ENCODE results near the gene C1orf122.
"Not testable (repeated sequence)": the region's sequence is repeated elsewhere in the genome, so short reads cannot be mapped to it uniquely, and the experiment has no call there.

The C1orf122 gene

GRCh38 chr1:37771440-37771839, 36.1 kb upstream of the C1orf122 start:
- not testable (repeated sequence) for H3K9ac ChIP-seq (ENCODE audit: low read depth in 1 of 2, low read length in 2 of 2); H3K9me3 ChIP-seq (ENCODE audit: control insufficient read depth in 2 of 2, low read length in 2 of 2); H3K27ac ChIP-seq (ENCODE audit: low read depth in 2 of 2, low read length in 2 of 2); H3K36me3 ChIP-seq (ENCODE audit: control insufficient read depth in 2 of 2, insufficient read depth in 2 of 2, low read length in 2 of 2); H3K4me3 ChIP-seq (ENCODE audit: low read length in 2 of 2); H3K4me1 ChIP-seq (ENCODE audit: control insufficient read depth in 2 of 2, insufficient read depth in 2 of 2, low read length in 2 of 2); H3K27me3 ChIP-seq (ENCODE audit: control insufficient read depth in 2 of 2, insufficient read depth in 2 of 2, low read length in 2 of 2)

GRCh38 chr1:37776946-37777516, 30.6 kb upstream of the C1orf122 start:
- H3K9me3 ChIP-seq (ENCODE audit: control insufficient read depth in 2 of 2, low read length in 2 of 2) = no peaks in the 10 kb centered on the region
- no peak overlapping the region for H3K9ac ChIP-seq (ENCODE audit: low read depth in 1 of 2, low read length in 2 of 2)
- no peak overlapping the region for H3K4me3 ChIP-seq (ENCODE audit: low read length in 2 of 2)
- H3K27ac ChIP-seq (ENCODE audit: low read depth in 2 of 2, low read length in 2 of 2) = no peak overlapping the region
- no peaks in the 10 kb centered on the region for H3K27me3 ChIP-seq (ENCODE audit: control insufficient read depth in 2 of 2, insufficient read depth in 2 of 2, low read length in 2 of 2)
- no peaks in the 10 kb centered on the region for H3K36me3 ChIP-seq (ENCODE audit: control insufficient read depth in 2 of 2, insufficient read depth in 2 of 2, low read length in 2 of 2)
- H3K4me1 ChIP-seq (ENCODE audit: control insufficient read depth in 2 of 2, insufficient read depth in 2 of 2, low read length in 2 of 2) = peaks cover 9% of the 10 kb centered on the region in 2 donors

GRCh38 chr1:37778654-37779053, 28.9 kb upstream of the C1orf122 start:
- Histone ChIP-seq H3K36me3 (ENCODE audit: control insufficient read depth in 2 of 2, insufficient read depth in 2 of 2, low read length in 2 of 2) (no peaks in the 10 kb centered on the region), H3K9ac (ENCODE audit: low read depth in 1 of 2, low read length in 2 of 2) (no peak overlapping the region), H3K4me3 (ENCODE audit: low read length in 2 of 2) (no peak overlapping the region), H3K4me1 (ENCODE audit: control insufficient read depth in 2 of 2, insufficient read depth in 2 of 2, low read length in 2 of 2) (peaks cover 9% of the 10 kb centered on the region in 2 donors), H3K27ac (ENCODE audit: low read depth in 2 of 2, low read length in 2 of 2) (no peak overlapping the region), H3K9me3 (ENCODE audit: control insufficient read depth in 2 of 2, low read length in 2 of 2) (no peaks in the 10 kb centered on the region), H3K27me3 (ENCODE audit: control insufficient read depth in 2 of 2, insufficient read depth in 2 of 2, low read length in 2 of 2) (no peaks in the 10 kb centered on the region)

GRCh38 chr1:37782491-37782890, 25.1 kb upstream of the C1orf122 start:
- Histone ChIP-seq H3K27me3 (ENCODE audit: control insufficient read depth in 2 of 2, insufficient read depth in 2 of 2, low read length in 2 of 2) (no peaks in the 10 kb centered on the region), H3K27ac (ENCODE audit: low read depth in 2 of 2, low read length in 2 of 2) (no peak overlapping the region), H3K36me3 (ENCODE audit: control insufficient read depth in 2 of 2, insufficient read depth in 2 of 2, low read length in 2 of 2) (no peaks in the 10 kb centered on the region), H3K9ac (ENCODE audit: low read depth in 1 of 2, low read length in 2 of 2) (no peak overlapping the region), H3K9me3 (ENCODE audit: control insufficient read depth in 2 of 2, low read length in 2 of 2) (no peaks in the 10 kb centered on the region), H3K4me3 (ENCODE audit: low read length in 2 of 2) (no peak overlapping the region), H3K4me1 (ENCODE audit: control insufficient read depth in 2 of 2, insufficient read depth in 2 of 2, low read length in 2 of 2) (peaks cover 9% of the 10 kb centered on the region in 2 donors)

- Histone ChIP-seq H3K4me3 (ENCODE audit: low read length in 2 of 2) (peak overlapping the region in 1 of 2 donors; percentile 71), H3K9ac (ENCODE audit: low read depth in 1 of 2, low read length in 2 of 2) (no peak overlapping the region), H3K27me3 (ENCODE audit: control insufficient read depth in 2 of 2, insufficient read depth in 2 of 2, low read length in 2 of 2) (peaks cover 0 to 4% of the 10 kb centered on the region in 2 donors), H3K9me3 (ENCODE audit: control insufficient read depth in 2 of 2, low read length in 2 of 2) (no peaks in the 10 kb centered on the region), H3K27ac (ENCODE audit: low read depth in 2 of 2, low read length in 2 of 2) (no peak overlapping the region), H3K4me1 (ENCODE audit: control insufficient read depth in 2 of 2, insufficient read depth in 2 of 2, low read length in 2 of 2) (peaks cover 6 to 10% of the 10 kb centered on the region in 2 donors), H3K36me3 (ENCODE audit: control insufficient read depth in 2 of 2, insufficient read depth in 2 of 2, low read length in 2 of 2) (no peaks in the 10 kb centered on the region)
Measured at GRCh38 chr1:37792943-37793686, 14.5 kb upstream of the C1orf122 start.

- H3K9me3 ChIP-seq (ENCODE audit: control insufficient read depth in 2 of 2, low read length in 2 of 2) = no peaks in the 10 kb centered on the region
- peaks cover 6 to 10% of the 10 kb centered on the region in 2 donors for H3K4me1 ChIP-seq (ENCODE audit: control insufficient read depth in 2 of 2, insufficient read depth in 2 of 2, low read length in 2 of 2)
- no peak within 1 kb of the TSS for H3K27ac ChIP-seq (ENCODE audit: low read depth in 2 of 2, low read length in 2 of 2)
- no peaks in the 10 kb centered on the region for H3K36me3 ChIP-seq (ENCODE audit: control insufficient read depth in 2 of 2, insufficient read depth in 2 of 2, low read length in 2 of 2)
- H3K27me3 ChIP-seq (ENCODE audit: control insufficient read depth in 2 of 2, insufficient read depth in 2 of 2, low read length in 2 of 2) = peaks cover 0 to 4% of the 10 kb centered on the region in 2 donors
- H3K9ac ChIP-seq (ENCODE audit: low read depth in 1 of 2, low read length in 2 of 2) = peak within 1 kb of the TSS in 1 of 2 donors; percentile 54
- peak within 1 kb of the TSS; percentile 67 to 71 for H3K4me3 ChIP-seq (ENCODE audit: low read length in 2 of 2)
Measured at GRCh38 chr1:37793773-37794371, 13.7 kb upstream of the C1orf122 start, which contains the start of gene MANEAL. TSS of gene MANEAL (plus strand) at chr1:37793847. CDS start at chr1:37794183, 336 bp downstream.

- Histone ChIP-seq H3K4me3 (ENCODE audit: low read length in 2 of 2) (peak overlapping the region; percentile 37 to 71), H3K9ac (ENCODE audit: low read depth in 1 of 2, low read length in 2 of 2) (no peak overlapping the region)
Measured at GRCh38 chr1:37794372-37795339, 12.9 kb upstream of the C1orf122 start.

GRCh38 chr1:37795340-37796125, 12.1 kb upstream of the C1orf122 start:
- peak overlapping the region; percentile 22 to 71 for H3K4me3 ChIP-seq (ENCODE audit: low read length in 2 of 2)
- no peaks in the 10 kb centered on the region for H3K9me3 ChIP-seq (ENCODE audit: control insufficient read depth in 2 of 2, low read length in 2 of 2)
- no peak overlapping the region for H3K9ac ChIP-seq (ENCODE audit: low read depth in 1 of 2, low read length in 2 of 2)
- no peak overlapping the region for H3K27ac ChIP-seq (ENCODE audit: low read depth in 2 of 2, low read length in 2 of 2)
- peaks cover 0 to 4% of the 10 kb centered on the region in 2 donors for H3K27me3 ChIP-seq (ENCODE audit: control insufficient read depth in 2 of 2, insufficient read depth in 2 of 2, low read length in 2 of 2)
- H3K36me3 ChIP-seq (ENCODE audit: control insufficient read depth in 2 of 2, insufficient read depth in 2 of 2, low read length in 2 of 2) = peaks cover 6 to 13% of the 10 kb centered on the region in 2 donors
- H3K4me1 ChIP-seq (ENCODE audit: control insufficient read depth in 2 of 2, insufficient read depth in 2 of 2, low read length in 2 of 2) = peaks cover 6 to 10% of the 10 kb centered on the region in 2 donors

More at GRCh38 chr1:37794372-37795339, 12.9 kb upstream of the C1orf122 start:
- Histone ChIP-seq H3K4me1 (ENCODE audit: control insufficient read depth in 2 of 2, insufficient read depth in 2 of 2, low read length in 2 of 2) (peaks cover 6 to 10% of the 10 kb centered on the region in 2 donors), H3K36me3 (ENCODE audit: control insufficient read depth in 2 of 2, insufficient read depth in 2 of 2, low read length in 2 of 2) (peaks cover 0 to 6% of the 10 kb centered on the region in 2 donors), H3K9me3 (ENCODE audit: control insufficient read depth in 2 of 2, low read length in 2 of 2) (no peaks in the 10 kb centered on the region), H3K27ac (ENCODE audit: low read depth in 2 of 2, low read length in 2 of 2) (no peak overlapping the region), H3K27me3 (ENCODE audit: control insufficient read depth in 2 of 2, insufficient read depth in 2 of 2, low read length in 2 of 2) (peaks cover 0 to 4% of the 10 kb centered on the region in 2 donors)

- Histone ChIP-seq H3K4me3 (ENCODE audit: low read length in 2 of 2) (no peak overlapping the region), H3K9ac (ENCODE audit: low read depth in 1 of 2, low read length in 2 of 2) (no peak overlapping the region), H3K9me3 (ENCODE audit: control insufficient read depth in 2 of 2, low read length in 2 of 2) (no peaks in the 10 kb centered on the region), H3K27ac (ENCODE audit: low read depth in 2 of 2, low read length in 2 of 2) (no peak overlapping the region), H3K36me3 (ENCODE audit: control insufficient read depth in 2 of 2, insufficient read depth in 2 of 2, low read length in 2 of 2) (peaks cover 12 to 25% of the 10 kb centered on the region in 2 donors), H3K27me3 (ENCODE audit: control insufficient read depth in 2 of 2, insufficient read depth in 2 of 2, low read length in 2 of 2) (no peaks in the 10 kb centered on the region), H3K4me1 (ENCODE audit: control insufficient read depth in 2 of 2, insufficient read depth in 2 of 2, low read length in 2 of 2) (peaks cover 6 to 10% of the 10 kb centered on the region in 2 donors)
Measured at GRCh38 chr1:37797750-37798345, 9.7 kb upstream of the C1orf122 start.

All from mucosa of rectum (tissue), 2 donors.